HG02642 (cell line): Measurements from ENCODE around the gene ENTREP1.
"Not testable (repeated sequence)": the region's sequence is repeated elsewhere in the genome, so short reads cannot be mapped to it uniquely, and the experiment has no call there.

Source experiments
- ATAC-seq: cut with Tn5 transposase; IDR thresholded peaks from one replicate; pipeline ENCODE4 v1.9.1; 2021; ENCODE audit warnings: mild to moderate bottlenecking; ENCODE audit not compliant: unreplicated experiment, poor library complexity

Gene ENTREP1

DNA sequence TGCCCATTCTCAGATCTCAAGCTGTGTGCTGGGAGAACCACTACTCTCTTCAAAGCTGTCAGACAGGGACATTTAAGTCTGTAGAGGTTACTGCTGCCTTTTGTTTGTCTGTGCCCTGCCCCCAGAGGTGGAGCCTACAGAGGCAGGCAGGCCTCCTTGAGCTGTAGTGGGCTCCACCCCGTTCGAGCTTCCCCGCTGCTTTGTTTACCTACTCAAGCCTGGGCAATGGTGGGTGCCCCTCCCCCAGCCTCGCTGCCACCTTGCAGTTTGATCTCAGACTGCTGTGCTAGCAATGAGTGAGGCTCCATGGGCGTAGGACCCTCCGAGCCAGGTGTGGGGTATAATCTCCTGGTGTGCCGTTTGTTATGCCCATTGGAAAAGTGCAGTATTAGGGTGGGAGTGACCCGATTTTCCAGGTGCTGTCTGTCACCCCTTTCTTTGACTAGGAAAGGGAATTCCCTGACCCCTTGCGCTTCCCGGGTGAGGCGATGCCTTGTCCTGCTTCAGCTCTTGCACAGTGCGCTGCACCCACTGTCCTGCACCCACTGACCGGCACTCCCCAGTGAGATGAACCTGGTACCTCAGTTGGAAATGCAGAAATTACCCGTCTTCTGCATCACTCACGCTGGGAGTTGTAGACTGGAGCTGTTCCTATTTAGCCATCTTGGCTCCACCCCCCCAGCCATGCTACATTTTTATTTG lies 115.4 kb downstream of the ENTREP1 start:
- ATAC-seq = not testable (repeated sequence)
